GM23248 (cell line): Measurements from ENCODE around the gene GLCCI1. TPM values are rescaled to one million over a fixed set of nuclear protein-coding genes. Genes with fewer than 3 reads are reported as not detected.

ENCODE experiments used
- DNase-seq: peaks from one replicate; pipeline ENCODE4 v3.0.0-alpha.2; 2015
- H2AFZ ChIP-seq: fragments of 200-600 bp; sonication (generic); 2 replicates; pipeline ENCODE4 v1.6.1; 2016; ENCODE audit warnings: antibody characterized with exemption
- H3F3A ChIP-seq: fragments of 200-600 bp; sonication (generic); 2 replicates; pipeline ENCODE4 v1.6.1; 2016; ENCODE audit warnings: mild to moderate bottlenecking, antibody characterized with exemption, mixed run types; ENCODE audit not compliant: insufficient read depth
- H3K27ac ChIP-seq: fragments of 200-600 bp; sonication (generic); 2 replicates; pipeline ENCODE4 v1.5.1; 2016; ENCODE audit warnings: mild to moderate bottlenecking
- H3K27me3 ChIP-seq: fragments of 200-600 bp; sonication (generic); replicated peaks from 2 replicates; pipeline ENCODE4 v1.6.1; 2016; ENCODE audit warnings: mild to moderate bottlenecking; ENCODE audit not compliant: insufficient read depth
- H3K36me3 ChIP-seq: fragments of 200-600 bp; sonication (generic); 2 replicates; pipeline ENCODE4 v1.6.1; 2016; ENCODE audit warnings: low read depth, mild to moderate bottlenecking
- H3K4me1 ChIP-seq: fragments of 200-600 bp; sonication (generic); 2 replicates; pipeline ENCODE4 v1.6.1; 2016; ENCODE audit warnings: mild to moderate bottlenecking; ENCODE audit not compliant: insufficient read depth
- H3K4me2 ChIP-seq: fragments of 200-600 bp; sonication (generic); one replicate; pipeline ENCODE4 v1.6.1; 2016; ENCODE audit warnings: mild to moderate bottlenecking; ENCODE audit not compliant: unreplicated experiment
- H3K4me3 ChIP-seq: fragments of 200-600 bp; sonication (generic); 2 replicates; pipeline ENCODE4 v1.5.1; 2016; ENCODE audit warnings: mild to moderate bottlenecking
- H3K79me2 ChIP-seq: fragments of 200-600 bp; sonication (generic); 2 replicates; pipeline ENCODE4 v1.6.1; 2016; ENCODE audit warnings: mild to moderate bottlenecking; ENCODE audit not compliant: insufficient read depth
- H3K9ac ChIP-seq: fragments of 200-600 bp; sonication (generic); 2 replicates; pipeline ENCODE4 v1.6.1; 2016; ENCODE audit warnings: mild to moderate bottlenecking
- H3K9me2 ChIP-seq: fragments of 200-600 bp; sonication (generic); 2 replicates; pipeline ENCODE4 v1.6.1; 2016; ENCODE audit warnings: mixed run types, mild to moderate bottlenecking, moderate library complexity; ENCODE audit not compliant: insufficient read depth
- H3K9me3 ChIP-seq: fragments of 200-600 bp; sonication (generic); one replicate; pipeline ENCODE4 v1.6.1; 2017; ENCODE audit warnings: low read depth
- H4K20me1 ChIP-seq: fragments of 200-600 bp; sonication (generic); 2 replicates; pipeline ENCODE4 v1.6.0; 2016; ENCODE audit not compliant: insufficient read depth
- EZH2 ChIP-seq: fragments of 200-600 bp; sonication (generic); IDR thresholded peaks from 2 replicates; pipeline ENCODE4 v1.6.1; 2018; ENCODE audit warnings: antibody characterized with exemption, mild to moderate bottlenecking; ENCODE audit not compliant: insufficient read depth, poor library complexity, severe bottlenecking
- EZH2phosphoT487 ChIP-seq: fragments of 200-600 bp; sonication (generic); IDR thresholded peaks from 2 replicates; pipeline ENCODE4 v1.6.1; 2018; ENCODE audit warnings: antibody characterized with exemption, moderate library complexity, mild to moderate bottlenecking, low read depth; ENCODE audit not compliant: insufficient read depth
- WGBS, 2 experiments: methylation state at CpG; one replicate each; pipeline ENCODE4 v1.1.6; 2015 to 2017; ENCODE audit warnings: low lambda C conversion rate in 2 of 2, low coverage in 1 of 2; ENCODE audit errors: missing lambda C conversion rate in 2 of 2; 5-methylcytosine and 5-hydroxymethylcytosine counted together
- in situ Hi-C: fragments of 300-500 bp; cut with MboI; formaldehyde crosslinking; loops from 2 replicates; pipeline ENCODE4 v1.15.0; 2020
- polyA plus RNA-seq: library from polyadenylated mRNA; unstranded; fragments of >200 nt; fragmentation: Nextera tagmentation; extraction: Ambion mirVana; gene quantifications from 2 replicates; pipeline ENCODE4 v1.2.1, GENCODE V29; 2016
- total RNA-seq: library from RNA; depleted of rRNA; stranded (reverse); fragments of >200 nt; shearing (Covaris generic); gene quantifications from 2 replicates; pipeline ENCODE4 v1.2.3, GENCODE V29; 2014; rRNA removed

Gene GLCCI1
- 1.6 and 3.0 TPM in 2 replicates for total RNA-seq
- 0.98 and 2.5 TPM in 2 replicates for polyA plus RNA-seq

GRCh38 chr7:7968544-7969305 lies at the start of gene GLCCI1:
TSS of gene GLCCI1 (plus strand) at chr7:7968796. CDS start at chr7:7969351, 555 bp downstream.
- Histone ChIP-seq H3K4me3 (peak within 1 kb of the TSS; percentile 83), H3K4me2 (peak within 1 kb of the TSS; percentile 95), H2AFZ (peak within 1 kb of the TSS; percentile 98), H3K79me2 (0 out of 2 replicates have a peak, but pooled peaks cover 11% of the 10 kb centered on the region), H3K4me1 (peaks cover 14% of the 10 kb centered on the region), H3K27me3 (no peaks in the 10 kb centered on the region), H3F3A (peaks cover 3% of the 10 kb centered on the region; the same call in 1 of the 2 replicates), H3K9ac (peak within 1 kb of the TSS; percentile 82), H3K9me3 (no peaks in the 10 kb centered on the region), H3K36me3 (no peaks in the 10 kb centered on the region), H3K27ac (peak within 1 kb of the TSS; percentile 53), H3K9me2 (no peaks in the 10 kb centered on the region), H4K20me1 (no peaks in the 10 kb centered on the region)
- DNase-seq: peak; percentile 97
- TF ChIP-seq EZH2phosphoT487 (no peak), EZH2 (no peak)
- WGBS, 2 experiments: 0 to 1% methylated on average over 28 to 64 of the region's 77 CpGs
- in situ Hi-C loops: no loop called here

GRCh38 chr7:7919449-7919945 lies 49.1 kb upstream of the GLCCI1 start:
- Histone ChIP-seq H3K9me2 (no peaks in the 10 kb centered on the region), H3K36me3 (no peaks in the 10 kb centered on the region), H3F3A (no peaks in the 10 kb centered on the region), H4K20me1 (no peaks in the 10 kb centered on the region), H3K79me2 (no peaks in the 10 kb centered on the region), H3K27ac (no peak overlapping the region), H3K9me3 (no peaks in the 10 kb centered on the region), H3K4me3 (no peak overlapping the region), H3K9ac (no peak overlapping the region), H3K4me2 (no peak overlapping the region), H3K27me3 (no peaks in the 10 kb centered on the region), H3K4me1 (no peaks in the 10 kb centered on the region), H2AFZ (no peak overlapping the region)
- no peak for TF ChIP-seq EZH2phosphoT487
- TF ChIP-seq EZH2: no peak
- no peak for DNase-seq
- in situ Hi-C loops: no loop called here
- WGBS, 2 experiments: 58 to 64% methylated on average over 2 of the region's 2 CpGs

GRCh38 chr7:7920056-7920455 lies 48.5 kb upstream of the GLCCI1 start:
- H3K36me3 ChIP-seq: no peaks in the 10 kb centered on the region
- no peaks in the 10 kb centered on the region for H3K27me3 ChIP-seq
- H3K4me2 ChIP-seq: no peak overlapping the region
- H4K20me1 ChIP-seq: no peaks in the 10 kb centered on the region
- H3K4me3 ChIP-seq: no peak overlapping the region
- no peak overlapping the region for H2AFZ ChIP-seq
- no peak overlapping the region for H3K27ac ChIP-seq
- no peaks in the 10 kb centered on the region for H3K4me1 ChIP-seq
- in situ Hi-C loops: no loop called here
- DNase-seq: no peak
- H3K9me3 ChIP-seq: no peaks in the 10 kb centered on the region
- H3F3A ChIP-seq: no peaks in the 10 kb centered on the region
- no peak for TF ChIP-seq EZH2
- H3K79me2 ChIP-seq: no peaks in the 10 kb centered on the region
- no peak overlapping the region for H3K9ac ChIP-seq
- H3K9me2 ChIP-seq: no peaks in the 10 kb centered on the region
- WGBS, 2 experiments: 79 to 91% methylated on average over 2 of the region's 2 CpGs

- no peak overlapping the region for H3K27ac ChIP-seq
- no peaks in the 10 kb centered on the region for H3K79me2 ChIP-seq
- H3K4me3 ChIP-seq: no peak overlapping the region
- no peak overlapping the region for H3K9ac ChIP-seq
- H3K27me3 ChIP-seq: no peaks in the 10 kb centered on the region
- 70 to 73% methylated on average over 3 of the region's 3 CpGs for WGBS, 2 experiments
- TF ChIP-seq EZH2: no peak
- no peak for TF ChIP-seq EZH2phosphoT487
- H3K4me1 ChIP-seq: no peaks in the 10 kb centered on the region
- no peaks in the 10 kb centered on the region for H3F3A ChIP-seq
- no peaks in the 10 kb centered on the region for H3K9me3 ChIP-seq
- H3K36me3 ChIP-seq: no peaks in the 10 kb centered on the region
- no peaks in the 10 kb centered on the region for H4K20me1 ChIP-seq
- in situ Hi-C loops: no loop called here
- no peaks in the 10 kb centered on the region for H3K9me2 ChIP-seq
- no peak for DNase-seq
- no peak overlapping the region for H2AFZ ChIP-seq
- H3K4me2 ChIP-seq: no peak overlapping the region
Measured at GRCh38 chr7:7920481-7920880, 48.1 kb upstream of the GLCCI1 start.
